Dendritic cell treated with granulocyte-macrophage colony-stimulating factor and Interleukin-4, amounts not matched to agents 40 ng/mL and 50 ng/mL, for 4 days (primary cell): ENCODE results near the gene CEP95.
"Not testable (repeated sequence)": the region's sequence is repeated elsewhere in the genome, so short reads cannot be mapped to it uniquely, and the experiment has no call there.

ENCODE experiments used
- H3K27ac Mint-ChIP-seq: one replicate; pipeline ENCODE4 v1.8.0; 2022; ENCODE audit warnings: mild to moderate bottlenecking, mixed read lengths
- H3K27me3 Mint-ChIP-seq: one replicate; pipeline ENCODE4 v1.8.0; 2022; ENCODE audit warnings: mild to moderate bottlenecking, mixed read lengths
- H3K36me3 Mint-ChIP-seq: one replicate; pipeline ENCODE4 v1.8.0; 2022; ENCODE audit warnings: low read depth, mixed read lengths
- H3K4me1 Mint-ChIP-seq: one replicate; pipeline ENCODE4 v1.8.0; 2022; ENCODE audit warnings: low read depth, mixed read lengths
- H3K4me3 Mint-ChIP-seq: one replicate; pipeline ENCODE4 v1.8.0; 2022; ENCODE audit warnings: mild to moderate bottlenecking, moderate library complexity, mixed read lengths
- H3K9me3 Mint-ChIP-seq: one replicate; pipeline ENCODE4 v1.8.0; 2022; ENCODE audit warnings: mixed read lengths
- intact Hi-C: fragments of 100-400 bp; cut with micrococcal nuclease; formaldehyde crosslinking; loops from one replicate; pipeline ENCODE4 v1.15.0; 2022

The CEP95 gene

GRCh38 chr17:64484380-64484779, 22.4 kb upstream of the CEP95 start:
- Mint-ChIP-seq H3K27ac (peak overlapping the region; percentile 3), H3K36me3 (peaks cover 67% of the 10 kb centered on the region), H3K9me3 (no peaks in the 10 kb centered on the region), H3K4me1 (peaks cover 5% of the 10 kb centered on the region), H3K27me3 (no peaks in the 10 kb centered on the region), H3K4me3 (no peak overlapping the region)
- intact Hi-C loops, result no loop called here

- Mint-ChIP-seq H3K4me3 (no peak overlapping the region), H3K27ac (no peak overlapping the region), H3K4me1 (peaks cover 11% of the 10 kb centered on the region), H3K27me3 (no peaks in the 10 kb centered on the region), H3K9me3 (no peaks in the 10 kb centered on the region), H3K36me3 (peaks cover 72% of the 10 kb centered on the region)
- intact Hi-C loops, result no loop called here
These were observed 18.5 kb upstream of the CEP95 start for GRCh38 chr17:64488301-64488700.

GRCh38 chr17:64491034-64491860, 15.5 kb upstream of the CEP95 start:
- Mint-ChIP-seq H3K4me1 (peaks cover 35% of the 10 kb centered on the region), H3K9me3 (no peaks in the 10 kb centered on the region), H3K4me3 (no peak overlapping the region), H3K27ac (no peak overlapping the region), H3K27me3 (no peaks in the 10 kb centered on the region), H3K36me3 (peaks cover 61% of the 10 kb centered on the region)
- intact Hi-C loops, result loop anchor here (1.0 to 10.0 kb wide), 2 partner anchors 71 to 166 kb away; no protein-coding TSS in a partner anchor

GRCh38 chr17:64491994-64492393, 14.8 kb upstream of the CEP95 start:
- intact Hi-C loops, result loop anchor here (1.0 to 10.0 kb wide), 2 partner anchors 72 to 167 kb away; no protein-coding TSS in a partner anchor
- H3K4me1 Mint-ChIP-seq, result peaks cover 42% of the 10 kb centered on the region
- H3K27ac Mint-ChIP-seq, result no peak overlapping the region
- no peak overlapping the region for H3K4me3 Mint-ChIP-seq
- no peaks in the 10 kb centered on the region for H3K27me3 Mint-ChIP-seq
- no peaks in the 10 kb centered on the region for H3K9me3 Mint-ChIP-seq
- peaks cover 64% of the 10 kb centered on the region for H3K36me3 Mint-ChIP-seq

- Mint-ChIP-seq H3K27ac (no peak overlapping the region), H3K9me3 (no peaks in the 10 kb centered on the region), H3K36me3 (peaks cover 66% of the 10 kb centered on the region), H3K4me3 (no peak overlapping the region), H3K27me3 (no peaks in the 10 kb centered on the region), H3K4me1 (peaks cover 48% of the 10 kb centered on the region)
- intact Hi-C loops, result loop anchor here (10.0 kb wide), 1 partner anchor 168 kb away; no protein-coding TSS in a partner anchor
These were observed 14.2 kb upstream of the CEP95 start for GRCh38 chr17:64492481-64493109.

GRCh38 chr17:64494121-64494520, 12.7 kb upstream of the CEP95 start:
- H3K36me3 Mint-ChIP-seq, result peaks cover 70% of the 10 kb centered on the region

GRCh38 chr17:64495300-64495699, 11.5 kb upstream of the CEP95 start:
- H3K4me1 Mint-ChIP-seq, result peaks cover 64% of the 10 kb centered on the region
- peaks cover 72% of the 10 kb centered on the region for H3K36me3 Mint-ChIP-seq
- H3K9me3 Mint-ChIP-seq, H3K27me3 Mint-ChIP-seq: not testable (repeated sequence)
- H3K4me3 Mint-ChIP-seq, result peak overlapping the region; percentile 60
- intact Hi-C loops, result loop anchor here (10.0 kb wide), 1 partner anchor 170 kb away; no protein-coding TSS in a partner anchor
- H3K27ac Mint-ChIP-seq, result peak overlapping the region; percentile 30

More at GRCh38 chr17:64494121-64494520, 12.7 kb upstream of the CEP95 start:
- Mint-ChIP-seq H3K4me1 (peaks cover 58% of the 10 kb centered on the region), H3K27ac (peak overlapping the region; percentile 30), H3K9me3 (no peaks in the 10 kb centered on the region), H3K27me3 (no peaks in the 10 kb centered on the region), H3K4me3 (no peak overlapping the region)
- intact Hi-C loops, result loop anchor here (10.0 kb wide), 1 partner anchor 169 kb away; no protein-coding TSS in a partner anchor

GRCh38 chr17:64496348-64496785, 10.4 kb upstream of the CEP95 start:
- intact Hi-C loops, result loop anchor here (10.0 kb wide), 1 partner anchor 172 kb away; no protein-coding TSS in a partner anchor
- Mint-ChIP-seq H3K27ac (peak overlapping the region; percentile 92), H3K4me1 (peaks cover 72% of the 10 kb centered on the region), H3K36me3 (peaks cover 77% of the 10 kb centered on the region), H3K9me3 (no peaks in the 10 kb centered on the region), H3K27me3 (no peaks in the 10 kb centered on the region), H3K4me3 (peak overlapping the region; percentile 90)

- H3K4me1 Mint-ChIP-seq, result peaks cover 72% of the 10 kb centered on the region
- H3K27me3 Mint-ChIP-seq, result no peaks in the 10 kb centered on the region
- peak within 1 kb of the TSS; percentile 90 for H3K4me3 Mint-ChIP-seq
- no peaks in the 10 kb centered on the region for H3K9me3 Mint-ChIP-seq
- H3K36me3 Mint-ChIP-seq, result peaks cover 77% of the 10 kb centered on the region
- intact Hi-C loops, result loop anchor here (1.0 to 10.0 kb wide), 2 partner anchors 8 to 172 kb away; no protein-coding TSS in a partner anchor
- peak within 1 kb of the TSS; percentile 92 for H3K27ac Mint-ChIP-seq
These were observed 9.8 kb upstream of the CEP95 start, which contains the start of gene POLG2 for GRCh38 chr17:64496786-64497564. POLG2 (minus strand) TSS chr17:64497054; CDS start chr17:64496968, 86 bp downstream.

- Mint-ChIP-seq H3K9me3 (no peaks in the 10 kb centered on the region), H3K36me3 (peaks cover 80% of the 10 kb centered on the region), H3K27me3 (no peaks in the 10 kb centered on the region), H3K4me3 (peak overlapping the region; percentile 90), H3K4me1 (peaks cover 76% of the 10 kb centered on the region), H3K27ac (peak overlapping the region; percentile 92)
- intact Hi-C loops, result loop anchor here (1.0 to 10.0 kb wide), 2 partner anchors 8 to 173 kb away; no protein-coding TSS in a partner anchor
These were observed 9.2 kb upstream of the CEP95 start for GRCh38 chr17:64497565-64498035.

GRCh38 chr17:64498308-64499203, 8.2 kb upstream of the CEP95 start:
- intact Hi-C loops, result loop anchor here (10.0 kb wide), 1 partner anchor 174 kb away; no protein-coding TSS in a partner anchor
- no peak overlapping the region for H3K4me3 Mint-ChIP-seq
- no peaks in the 10 kb centered on the region for H3K9me3 Mint-ChIP-seq
- peaks cover 86% of the 10 kb centered on the region for H3K4me1 Mint-ChIP-seq
- H3K27me3 Mint-ChIP-seq, result no peaks in the 10 kb centered on the region
- peak overlapping the region; percentile 92 for H3K27ac Mint-ChIP-seq
- H3K36me3 Mint-ChIP-seq, result peaks cover 85% of the 10 kb centered on the region

GRCh38 chr17:64499805-64500486, 6.8 kb upstream of the CEP95 start:
- intact Hi-C loops, result loop anchor here (10.0 kb wide), 1 partner anchor 175 kb away; no protein-coding TSS in a partner anchor
- H3K9me3 Mint-ChIP-seq, result no peaks in the 10 kb centered on the region
- no peak overlapping the region for H3K4me3 Mint-ChIP-seq
- H3K4me1 Mint-ChIP-seq, result peaks cover 87% of the 10 kb centered on the region
- no peaks in the 10 kb centered on the region for H3K27me3 Mint-ChIP-seq
- peak overlapping the region; percentile 21 for H3K27ac Mint-ChIP-seq
- H3K36me3 Mint-ChIP-seq, result peaks cover 85% of the 10 kb centered on the region
